ENCODE measurements around the gene CHST1. TPM values are rescaled to one million over a fixed set of nuclear protein-coding genes. Genes with fewer than 3 reads are reported as not detected.

CHST1 gene
- total RNA-seq, 2 donors from 2014 or later: 3.3 to 5.2 TPM

DNA sequence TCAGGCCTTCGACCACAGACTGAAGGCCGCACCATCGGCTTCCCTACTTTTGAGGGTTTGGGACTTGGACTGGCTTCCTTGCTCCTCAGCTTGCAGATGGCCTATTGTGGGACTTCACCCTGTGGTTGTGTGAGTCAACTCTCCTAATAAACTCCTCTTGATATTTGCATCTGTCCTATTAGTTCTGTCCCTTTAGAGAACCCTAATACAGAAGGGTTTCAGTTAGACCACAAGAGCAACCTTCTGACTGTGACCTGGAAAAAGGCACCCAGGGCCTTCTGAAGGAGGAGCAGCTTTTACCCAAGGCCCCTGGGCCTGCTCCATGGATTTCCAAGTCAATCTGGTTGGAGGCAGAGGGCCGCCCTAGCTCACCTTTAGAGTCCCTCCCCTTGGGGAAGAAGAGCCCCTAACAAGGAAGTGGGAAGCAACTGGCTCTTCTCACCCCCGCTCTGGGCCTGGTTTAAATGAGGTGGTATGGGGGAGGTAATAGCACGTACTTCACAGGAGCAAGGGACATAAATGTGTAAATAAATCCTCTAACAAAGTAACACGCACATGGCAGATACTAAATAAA lies 11.2 kb upstream of the CHST1 start:
- DNase-seq (ENCODE audit: low spot score): peak; percentile 55

DNA sequence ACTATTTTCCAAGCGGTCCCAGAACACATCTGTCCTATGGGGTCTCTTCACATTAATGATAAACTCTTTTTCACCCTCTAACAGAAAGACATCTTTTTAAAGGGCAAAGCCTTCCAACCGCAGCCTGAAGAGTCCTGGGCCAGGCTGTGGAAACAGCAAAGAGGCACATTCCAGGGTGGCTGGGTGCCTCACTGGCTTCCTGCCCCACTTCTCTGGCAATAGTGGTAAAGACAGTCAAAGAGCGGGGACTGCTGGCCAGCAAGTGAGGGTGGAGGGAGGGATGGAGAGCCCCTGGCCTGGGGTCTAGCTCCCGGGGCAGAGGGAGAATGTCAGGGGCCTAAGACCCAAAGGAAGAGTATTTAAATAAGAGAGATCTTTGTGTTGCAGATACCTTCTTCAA lies 10.2 kb upstream of the CHST1 start:
- intact Hi-C loops (cut with DNase I): loop anchor here in 1 of 2 donors (10.0 kb wide), 1 partner anchor 701 kb away; no protein-coding TSS in a partner anchor
- peak; percentile 51 for DNase-seq (ENCODE audit: low spot score)

More for the DNA sequence above, 11.2 kb upstream of the CHST1 start:
- intact Hi-C loops (cut with DNase I): loop anchor here in 1 of 2 donors (10.0 kb wide), 1 partner anchor 702 kb away; no protein-coding TSS in a partner anchor

DNA sequence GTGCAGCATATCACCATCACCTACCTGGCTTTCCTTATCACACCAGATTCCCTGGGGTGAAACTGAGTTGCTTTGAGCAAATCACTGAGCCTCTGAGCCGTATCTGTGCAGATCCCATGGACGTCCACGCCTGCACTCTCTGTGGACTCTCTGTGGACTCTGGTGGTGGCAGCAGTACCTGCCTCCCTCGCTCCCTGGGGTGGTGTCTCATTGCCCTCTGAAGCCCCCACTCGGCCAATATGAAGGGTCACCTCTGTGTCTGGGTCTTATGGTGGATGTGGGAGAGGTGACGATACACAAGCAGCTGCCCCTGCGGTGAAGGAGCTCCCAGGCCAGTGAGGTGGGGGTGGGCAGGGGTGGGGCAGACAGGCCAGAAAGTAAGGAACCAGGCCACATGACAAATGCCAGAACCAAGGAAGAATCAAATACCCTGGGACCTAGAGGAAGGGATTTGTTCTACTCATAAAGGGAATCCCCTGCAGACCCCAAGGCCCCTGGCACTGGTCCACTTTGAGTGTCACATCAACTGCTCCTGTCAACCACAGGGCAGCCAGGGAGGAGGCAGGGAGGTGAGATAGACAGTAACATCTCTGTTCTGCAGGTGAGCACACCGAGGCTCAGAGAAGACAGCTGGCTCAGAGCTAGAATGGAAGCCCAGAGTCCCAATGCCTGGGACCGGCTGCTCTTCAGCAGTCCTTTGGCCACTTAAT lies 9.2 kb upstream of the CHST1 start:
- DNase-seq (ENCODE audit: low spot score): peak; percentile 64
- intact Hi-C loops (cut with DNase I): loop anchor here in 1 of 2 donors (10.0 kb wide), 1 partner anchor 700 kb away; no protein-coding TSS in a partner anchor

DNA sequence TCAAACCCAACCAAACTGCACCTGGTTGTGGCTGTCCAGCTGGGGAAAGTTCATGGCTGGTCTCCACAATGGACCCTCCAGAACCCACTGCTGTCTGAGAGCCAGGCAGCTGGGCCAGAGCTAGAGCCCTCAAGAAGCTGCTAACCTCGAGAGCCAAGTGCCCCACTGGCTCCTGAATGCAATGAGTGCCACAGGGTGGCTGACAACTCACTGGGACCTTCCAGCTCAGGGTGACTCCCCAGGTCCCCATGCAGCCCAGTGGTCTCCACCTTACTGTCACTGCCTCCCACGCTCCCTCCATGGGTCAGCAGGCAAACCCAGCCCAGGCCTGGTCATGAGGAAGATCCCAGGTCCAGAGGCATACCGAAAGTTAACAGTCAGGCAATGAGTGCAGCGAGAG lies 8.0 kb upstream of the CHST1 start:
- peak; percentile 30 for DNase-seq (ENCODE audit: low spot score)

DNA sequence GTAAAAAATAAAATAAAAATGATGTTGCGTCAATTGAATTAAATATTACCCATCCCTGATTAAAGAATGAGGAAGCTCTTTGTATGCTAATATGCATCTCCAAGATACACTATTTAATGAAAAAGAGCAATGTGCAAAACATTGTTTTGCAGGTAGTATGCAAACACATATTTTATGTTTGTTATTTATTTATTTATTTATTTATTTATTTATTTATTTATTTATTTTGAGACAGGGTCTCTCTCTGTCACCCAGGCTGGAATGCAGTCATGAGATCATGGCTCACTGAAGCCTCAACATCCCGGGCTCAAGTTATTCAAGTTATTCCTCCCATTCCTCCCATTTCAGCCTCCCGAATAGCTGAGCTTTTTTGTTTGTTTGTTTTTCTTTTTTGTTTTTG lies 7.2 kb upstream of the CHST1 start:
- intact Hi-C loops (cut with DNase I): loop anchor here in 1 of 2 donors (10.0 kb wide), 1 partner anchor 698 kb away; no protein-coding TSS in a partner anchor
- no peak for DNase-seq (ENCODE audit: low spot score)

More for the DNA sequence above, 8.0 kb upstream of the CHST1 start:
- intact Hi-C loops (cut with DNase I): loop anchor here in 1 of 2 donors (10.0 kb wide), 1 partner anchor 699 kb away; no protein-coding TSS in a partner anchor

DNA sequence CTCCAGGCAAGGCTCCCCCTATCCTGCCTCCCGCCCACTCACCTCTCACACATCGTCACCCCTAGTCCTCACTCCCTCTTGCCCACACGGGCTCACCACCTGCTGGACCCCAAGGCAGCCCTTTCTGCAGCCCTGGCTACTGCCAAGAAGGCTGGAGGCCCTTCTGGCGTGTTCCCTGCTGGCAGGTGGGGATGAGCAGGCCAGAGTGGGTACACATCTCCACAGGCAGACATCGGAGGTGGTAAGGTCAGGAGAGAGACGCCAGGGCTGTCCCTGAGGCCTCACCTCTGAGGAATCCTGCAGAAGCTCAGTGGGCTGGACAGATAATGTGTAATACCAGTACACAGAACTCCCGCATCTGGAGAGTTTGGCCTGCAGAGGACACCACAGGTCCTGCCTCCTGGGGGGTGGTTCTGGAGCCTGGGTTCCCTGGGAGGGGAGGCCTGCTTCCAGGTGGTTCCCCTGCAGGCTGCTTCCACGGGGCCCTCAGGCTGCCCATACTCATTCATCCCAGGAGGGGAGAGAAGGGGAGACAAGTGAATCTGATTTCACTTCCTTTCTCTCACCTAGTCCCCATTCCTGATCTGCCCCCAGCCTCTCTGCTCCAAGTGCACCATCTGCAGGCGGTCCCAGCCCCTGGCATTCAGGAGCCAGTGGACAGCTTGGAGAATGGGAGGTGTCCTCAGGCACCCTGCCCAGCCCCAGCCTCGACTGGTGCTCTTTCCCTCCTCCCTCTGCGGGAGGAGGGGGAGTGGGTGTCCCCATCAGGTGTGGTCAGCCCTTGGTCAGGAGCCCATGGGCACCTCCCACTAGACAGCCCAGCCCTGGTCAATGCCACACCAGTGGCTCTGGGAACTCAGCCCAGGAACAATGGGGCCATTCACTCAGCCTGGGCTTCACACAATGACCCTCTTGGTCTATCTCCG lies 6.1 kb upstream of the CHST1 start:
- DNase-seq (ENCODE audit: low spot score): peak; percentile 56
- intact Hi-C loops (cut with DNase I): loop anchor here in 1 of 2 donors (10.0 kb wide), 1 partner anchor 697 kb away; no protein-coding TSS in a partner anchor

DNA sequence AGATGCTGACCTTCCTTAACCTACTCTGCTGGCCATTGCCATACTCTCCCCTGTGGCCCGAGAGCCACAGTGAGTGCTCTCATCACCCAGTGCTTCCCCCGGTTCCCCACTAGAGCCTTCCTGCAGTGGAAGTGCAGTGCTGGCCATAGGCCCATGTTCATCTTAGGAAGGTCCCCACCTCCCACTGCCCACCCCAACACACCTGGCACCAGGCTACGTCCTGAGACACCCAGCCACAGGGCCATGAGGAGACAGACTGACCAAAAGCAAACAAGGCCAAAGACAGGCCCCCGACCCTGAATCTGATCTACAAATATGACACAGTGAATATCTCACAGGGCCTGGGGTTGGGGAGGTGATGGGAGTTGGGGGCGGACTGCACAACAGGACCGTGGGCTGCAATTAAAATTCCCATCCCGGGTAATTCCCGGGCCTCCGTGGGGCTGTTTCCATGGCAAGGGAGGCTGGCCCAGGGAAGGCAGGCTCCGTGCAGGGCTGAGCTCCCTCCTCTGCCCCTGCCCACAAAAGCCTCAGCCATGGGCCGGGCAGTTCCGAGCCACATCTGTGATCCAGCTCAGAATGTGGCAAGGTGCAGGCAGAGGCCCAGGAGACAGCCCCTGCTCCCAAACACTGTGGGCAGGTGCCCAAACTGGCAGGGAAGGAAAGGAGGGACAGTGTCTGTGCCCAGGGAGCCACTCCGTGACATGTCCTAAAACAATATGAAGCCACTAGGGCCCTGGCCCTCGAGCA lies 5.1 kb upstream of the CHST1 start:
- DNase-seq (ENCODE audit: low spot score): peak; percentile 58
- intact Hi-C loops (cut with DNase I): loop anchor here in 1 of 2 donors (10.0 kb wide), 1 partner anchor 696 kb away; no protein-coding TSS in a partner anchor

DNA sequence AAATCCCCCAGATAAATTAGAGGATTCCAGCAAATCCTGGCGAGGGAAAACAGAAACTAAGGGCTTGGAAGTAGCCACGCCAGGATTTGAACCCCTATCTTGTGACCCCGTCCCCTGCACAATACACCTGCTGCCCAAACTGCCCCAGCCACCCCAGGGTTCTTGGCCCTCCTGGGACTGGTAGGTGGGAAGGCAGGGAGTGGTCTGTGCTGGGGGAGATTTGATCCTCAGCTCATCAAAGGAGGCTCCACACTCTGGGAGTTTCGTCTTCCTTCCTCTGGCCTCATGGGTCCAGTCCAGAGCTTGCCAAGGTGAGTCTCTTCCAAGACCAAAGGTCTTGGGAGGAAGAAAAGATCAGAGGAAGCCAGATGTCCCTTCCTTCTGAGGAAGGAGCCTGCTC lies 4.5 kb upstream of the CHST1 start:
- peak; percentile 66 for DNase-seq (ENCODE audit: low spot score)
- intact Hi-C loops (cut with DNase I): loop anchor here in 1 of 2 donors (5.0 to 10.0 kb wide), 2 partner anchors 695 to 868 kb away; no protein-coding TSS in a partner anchor

DNA sequence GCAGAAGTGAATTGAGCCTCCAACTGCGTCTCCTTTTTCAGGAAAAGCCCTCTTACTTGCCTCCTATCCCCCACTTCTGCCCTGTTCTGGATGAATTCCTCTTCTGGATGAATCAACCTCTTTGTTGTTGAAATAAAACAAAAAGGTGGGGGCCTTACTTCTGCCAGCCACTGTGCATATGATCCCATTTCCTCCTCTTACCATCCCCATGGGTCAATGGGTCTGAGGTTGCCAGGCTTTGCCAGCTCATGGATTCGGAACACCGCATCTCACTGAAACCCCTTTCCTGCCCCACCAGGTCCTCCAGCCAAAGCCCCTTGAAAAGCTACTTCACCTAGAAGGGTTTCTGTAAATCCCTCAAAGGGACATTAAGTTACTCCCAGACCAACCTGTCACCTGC lies 3.7 kb upstream of the CHST1 start:
- intact Hi-C loops (cut with DNase I): loop anchor here in 1 of 2 donors (5.0 kb wide), 1 partner anchor 867 kb away; no protein-coding TSS in a partner anchor

DNA sequence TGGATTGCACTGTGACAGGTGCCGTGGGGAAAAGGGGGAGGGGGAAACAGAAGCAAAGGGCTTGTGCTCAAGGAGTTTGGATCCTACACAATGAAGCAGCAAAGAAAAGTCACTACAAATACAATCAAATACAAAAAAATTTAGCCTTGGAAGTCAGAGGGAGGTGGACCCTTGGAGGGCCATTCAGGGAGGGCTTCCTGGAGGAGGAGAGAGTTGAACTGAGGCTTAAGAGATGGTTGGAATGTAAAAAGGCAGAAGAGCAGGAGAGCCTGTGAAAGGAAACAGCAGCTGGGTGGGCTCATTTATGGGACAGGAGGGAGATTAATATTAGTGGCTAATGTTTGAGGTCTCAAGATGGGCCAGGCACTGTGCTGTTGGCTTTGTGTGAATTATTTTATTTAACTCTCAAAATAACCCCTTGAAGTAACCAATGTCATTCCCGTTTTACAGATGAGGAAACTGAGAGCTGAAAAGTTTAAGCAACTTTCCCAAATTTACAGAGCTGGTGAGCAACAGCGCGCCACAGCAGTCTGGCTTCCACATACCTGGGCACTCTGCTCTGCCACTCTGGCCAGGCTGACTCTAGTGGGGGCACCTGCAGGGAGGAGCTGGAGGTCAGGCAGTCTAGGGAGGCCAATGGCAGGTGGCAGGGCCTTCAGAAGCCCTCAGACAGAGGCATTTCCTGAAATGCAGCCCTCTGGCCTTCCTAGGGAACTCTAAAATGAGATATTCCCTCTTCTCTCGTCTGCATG lies 2.7 kb upstream of the CHST1 start:
- DNase-seq (ENCODE audit: low spot score): peak; percentile 57
- intact Hi-C loops (cut with DNase I): loop anchor here in 1 of 2 donors (5.0 kb wide), 1 partner anchor 866 kb away; no protein-coding TSS in a partner anchor

More for the DNA sequence above, 3.7 kb upstream of the CHST1 start:
- DNase-seq (ENCODE audit: low spot score): peak; percentile 34

DNA sequence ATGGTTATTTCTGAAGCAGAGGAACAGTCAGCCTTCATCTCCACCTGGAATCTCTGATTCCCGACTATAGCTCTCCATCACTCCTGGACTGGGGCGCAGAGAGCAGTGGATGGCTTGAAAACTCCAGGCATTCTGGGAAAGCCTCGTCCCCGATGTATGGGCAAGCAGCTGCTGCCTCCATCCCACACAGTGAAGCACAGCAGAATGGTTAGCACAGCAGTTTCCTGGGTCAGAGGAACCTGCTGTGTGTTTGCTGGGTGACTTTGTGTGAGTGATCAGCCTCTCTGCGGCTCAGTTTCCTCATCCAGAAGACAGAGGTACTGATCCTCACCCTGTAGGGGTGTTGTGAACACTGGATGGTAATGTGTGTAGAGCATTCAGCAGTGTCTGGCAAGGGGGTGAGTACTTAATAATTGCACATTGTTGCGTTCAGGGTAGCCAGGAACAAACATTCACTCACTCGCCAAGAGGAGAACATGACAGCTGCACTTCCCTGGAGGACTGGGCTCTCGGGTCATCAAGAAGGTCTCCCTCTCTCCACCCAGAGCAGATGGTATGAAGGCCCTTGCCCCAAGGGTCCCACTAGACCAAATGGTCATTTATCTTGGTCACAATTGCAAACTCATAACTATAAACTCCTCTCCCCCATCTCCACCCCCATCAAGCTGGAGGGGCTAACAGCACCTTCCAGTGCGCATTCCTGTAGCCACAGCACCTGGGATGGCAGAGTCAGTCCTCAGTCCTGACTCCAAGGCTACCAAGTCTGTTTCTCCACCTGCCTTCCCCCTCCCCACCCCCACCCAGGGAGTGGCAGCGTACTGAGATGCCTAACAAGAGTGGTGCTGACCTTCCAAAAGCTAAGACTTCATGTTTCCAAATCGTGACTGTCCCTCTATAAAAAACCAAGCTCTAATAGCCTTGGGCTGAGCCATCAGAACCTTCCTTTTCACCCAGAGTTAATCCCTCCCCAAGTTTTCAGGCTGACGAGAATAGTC lies 1.5 kb upstream of the CHST1 start:
- intact Hi-C loops (cut with DNase I): loop anchor here in 1 of 2 donors (5.0 kb wide), 1 partner anchor 865 kb away; no protein-coding TSS in a partner anchor
- DNase-seq (ENCODE audit: low spot score): peak; percentile 50

DNA sequence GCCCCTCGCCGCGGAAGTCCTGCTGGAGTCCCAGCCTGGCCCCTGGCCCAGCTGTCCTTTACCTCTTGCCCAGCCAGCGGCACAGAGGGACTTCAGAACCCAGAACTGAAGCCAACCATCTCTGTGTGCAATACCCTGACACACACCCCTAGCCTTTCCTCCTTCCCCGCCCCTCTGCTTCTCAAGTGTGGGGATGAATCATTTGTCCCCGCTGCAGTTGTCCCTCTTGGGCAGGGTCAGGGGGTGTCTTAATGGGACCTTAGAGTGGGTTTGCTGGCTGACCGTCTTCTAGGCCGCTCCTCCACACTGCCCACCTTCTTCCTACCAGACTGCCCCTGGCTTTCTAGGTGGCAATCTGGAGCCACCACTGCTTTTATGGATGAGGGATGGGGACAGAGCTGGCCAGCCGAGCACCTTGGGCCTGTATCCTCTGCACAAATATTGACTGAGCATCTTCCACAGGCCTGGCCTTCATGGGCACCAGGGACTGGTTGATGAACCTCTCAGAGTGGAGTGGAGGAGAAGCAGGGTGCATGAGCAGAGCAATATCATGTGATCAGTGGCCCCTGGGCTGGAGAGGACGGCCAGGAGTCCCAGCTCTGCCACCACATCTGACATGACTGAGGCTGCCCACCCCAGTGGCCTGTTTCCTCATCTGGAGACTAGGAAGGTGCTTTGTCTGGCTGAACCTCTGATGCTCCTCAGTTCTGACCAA lies 668 bp upstream of the CHST1 start:
- intact Hi-C loops (cut with DNase I): loop anchor here in 1 of 2 donors (5.0 kb wide), 1 partner anchor 864 kb away; no protein-coding TSS in a partner anchor
- DNase-seq (ENCODE audit: low spot score): peak; percentile 80

DNA sequence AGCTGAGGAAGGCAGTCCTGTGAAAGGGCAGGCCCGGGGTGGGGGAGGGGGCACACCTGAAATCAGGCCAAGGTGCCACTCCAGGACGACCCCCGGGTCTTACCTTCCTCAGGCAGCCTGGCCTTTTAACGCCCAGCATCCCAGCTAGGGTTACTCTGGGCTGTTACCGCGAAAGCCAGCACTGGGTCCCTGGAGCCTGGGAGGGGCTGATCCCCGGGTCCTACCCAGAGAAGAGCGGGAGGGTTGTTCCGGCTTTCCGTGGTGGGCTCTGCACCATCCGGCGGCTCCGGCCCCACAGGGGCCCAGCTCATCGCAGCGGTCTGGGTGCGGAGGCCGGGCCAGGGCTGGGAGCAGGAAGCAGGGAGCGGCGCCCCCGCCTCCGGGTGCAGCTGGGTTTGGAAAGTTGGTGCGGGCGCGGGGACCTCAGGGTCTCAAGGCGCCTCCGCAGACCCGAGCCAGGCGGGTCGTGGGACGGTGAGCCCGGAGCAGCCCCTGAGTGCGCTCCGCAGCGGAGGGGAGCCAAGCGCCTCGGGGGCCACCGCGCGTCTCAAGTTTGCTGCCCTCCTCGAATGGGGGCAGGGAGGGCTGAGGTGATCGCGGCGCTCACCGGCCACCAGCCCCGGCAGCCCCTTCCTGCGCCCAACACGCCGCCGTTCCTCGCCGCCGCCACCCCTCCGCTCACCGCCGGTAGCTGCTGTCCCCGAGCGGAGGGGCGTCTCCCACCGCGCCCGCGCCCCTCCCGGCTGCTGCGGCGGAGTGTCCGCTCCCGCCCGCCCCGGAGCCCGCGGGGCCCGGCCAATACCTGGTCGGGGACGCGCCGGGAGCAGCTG lies 831 bp downstream of the CHST1 start:
- DNase-seq (ENCODE audit: low spot score): peak; percentile 75
- intact Hi-C loops (cut with DNase I): loop anchor here in 1 of 2 donors (5.0 kb wide), 1 partner anchor 862 kb away; no protein-coding TSS in a partner anchor

DNA sequence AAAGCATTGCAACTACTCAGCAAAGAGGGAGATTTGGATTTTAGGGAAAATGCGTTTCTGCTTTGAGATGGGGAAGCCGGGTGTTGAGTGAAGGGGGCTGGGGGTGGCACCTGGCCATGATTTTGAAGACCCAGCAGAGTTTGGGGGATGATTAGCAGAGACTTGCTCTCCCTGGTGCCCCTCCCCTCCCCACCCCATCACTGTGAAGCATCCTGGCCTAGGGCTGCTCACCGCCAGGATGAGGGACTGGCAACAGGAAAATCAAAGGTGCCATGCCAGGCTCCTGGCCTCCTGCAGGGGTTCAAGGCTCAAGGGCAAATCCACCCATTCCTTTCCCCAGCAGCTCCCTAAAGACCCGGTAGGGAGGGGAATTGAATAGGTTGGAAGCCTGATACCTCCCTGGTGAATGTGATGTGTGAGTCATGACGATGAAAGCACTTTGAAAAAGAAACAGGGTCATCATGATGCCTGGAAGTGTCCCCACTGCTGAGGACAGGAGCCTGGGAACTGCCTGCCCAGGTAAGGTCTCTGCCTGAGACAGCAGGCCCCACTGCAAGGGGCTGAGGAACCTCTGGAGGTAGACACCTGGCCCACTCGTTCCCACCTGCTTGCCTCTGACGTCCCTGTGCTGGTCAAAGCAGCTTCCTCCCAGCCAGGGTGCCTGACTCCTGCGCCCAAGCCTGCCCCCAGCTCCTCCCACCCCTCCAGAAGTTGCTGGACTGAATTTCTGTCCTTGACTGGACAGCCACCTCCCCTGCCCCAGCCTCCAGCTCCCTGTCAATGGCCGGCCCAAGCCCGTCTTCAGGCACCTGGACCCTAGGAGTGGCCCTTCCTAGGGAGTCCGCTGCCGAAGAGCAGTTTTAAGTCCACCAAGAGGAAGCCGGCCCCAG lies 1.7 kb downstream of the CHST1 start:
- DNase-seq (ENCODE audit: low spot score): peak; percentile 70

More for the DNA sequence above, 1.7 kb downstream of the CHST1 start:
- intact Hi-C loops (cut with DNase I): no loop called here

Measured in posterior vena cava (tissue), 2 donors.